ENCODE results near the gene CCDC85C.
"Not testable (repeated sequence)": the region's sequence is repeated elsewhere in the genome, so short reads cannot be mapped to it uniquely, and the experiment has no call there.

The CCDC85C gene

GRCh38 chr14:99603471-99604277 lies at the start of gene CCDC85C:
Gene CCDC85C, minus strand, starts transcription at chr14:99604207. Its CDS starts 248 bp downstream, at chr14:99603959.
- no peak for DNase-seq

GRCh38 chr14:99651953-99652746 lies 48.1 kb upstream of the CCDC85C start:
- DNase-seq: no peak

GRCh38 chr14:99650189-99650588 lies 46.2 kb upstream of the CCDC85C start:
- DNase-seq: no peak

GRCh38 chr14:99649643-99650042 lies 45.6 kb upstream of the CCDC85C start:
- no peak for DNase-seq

GRCh38 chr14:99649219-99649618 lies 45.2 kb upstream of the CCDC85C start:
- no peak for DNase-seq

- no peak for DNase-seq
Measured at GRCh38 chr14:99648027-99648784, 44.2 kb upstream of the CCDC85C start.

- DNase-seq: no peak
Measured at GRCh38 chr14:99647411-99647810, 43.4 kb upstream of the CCDC85C start.

- no peak for DNase-seq
Measured at GRCh38 chr14:99645545-99646505, 41.8 kb upstream of the CCDC85C start.

- no peak for DNase-seq
Measured at GRCh38 chr14:99644723-99645544, 40.9 kb upstream of the CCDC85C start, which contains the start of gene HHIPL1. Gene HHIPL1, plus strand, starts transcription at chr14:99645129. Its CDS starts 79 bp downstream, at chr14:99645208.

- DNase-seq: no peak
Measured at GRCh38 chr14:99644035-99644587, 40.1 kb upstream of the CCDC85C start.

GRCh38 chr14:99643343-99643742 lies 39.3 kb upstream of the CCDC85C start:
- no peak for DNase-seq

GRCh38 chr14:99642771-99643170 lies 38.8 kb upstream of the CCDC85C start:
- DNase-seq: not testable (repeated sequence)

- no peak for DNase-seq
Measured at GRCh38 chr14:99637624-99638023, 33.6 kb upstream of the CCDC85C start.

GRCh38 chr14:99636487-99636886 lies 32.5 kb upstream of the CCDC85C start:
- no peak for DNase-seq

- no peak for DNase-seq
Measured at GRCh38 chr14:99635116-99635515, 31.1 kb upstream of the CCDC85C start.

- DNase-seq: no peak
Measured at GRCh38 chr14:99634443-99634842, 30.4 kb upstream of the CCDC85C start.

GRCh38 chr14:99633918-99634317 lies 29.9 kb upstream of the CCDC85C start:
- DNase-seq: no peak

- DNase-seq: no peak
Measured at GRCh38 chr14:99633141-99633540, 29.1 kb upstream of the CCDC85C start.

GRCh38 chr14:99632410-99633035 lies 28.5 kb upstream of the CCDC85C start:
- no peak for DNase-seq

- no peak for DNase-seq
Measured at GRCh38 chr14:99630202-99630601, 26.2 kb upstream of the CCDC85C start.
